HG03135 (cell line): ENCODE results near the gene C1QTNF3.
A peak's percentile ranks its signal among the peaks of the same experiment; 100 is the strongest.
"Not testable (repeated sequence)": the region's sequence is repeated elsewhere in the genome, so short reads cannot be mapped to it uniquely, and the experiment has no call there.

Source experiments
- ATAC-seq: cut with Tn5 transposase; IDR thresholded peaks from one replicate; pipeline ENCODE4 v1.9.1; 2021; ENCODE audit warnings: mild to moderate bottlenecking, moderate library complexity; ENCODE audit not compliant: unreplicated experiment

C1QTNF3 gene

DNA sequence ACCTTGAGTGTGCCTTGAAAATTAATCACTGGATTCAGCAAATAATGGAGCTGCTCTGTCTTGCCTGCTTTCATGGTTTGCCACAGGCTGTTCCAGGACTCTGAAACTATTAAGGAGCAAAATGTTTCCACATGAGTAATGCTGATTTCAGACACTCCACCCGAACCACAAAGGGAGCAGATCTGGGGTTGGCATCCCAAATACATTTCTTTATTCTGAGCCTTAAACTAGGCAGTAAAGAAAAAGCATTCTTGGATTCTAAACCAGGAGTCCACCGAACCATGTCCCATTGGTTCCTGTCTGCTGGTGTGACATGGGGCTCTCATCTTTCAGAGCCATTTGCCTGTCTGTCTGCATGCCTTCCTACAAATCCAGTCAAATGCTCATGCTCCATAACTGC, 10.1 kb upstream of the C1QTNF3 start:
- no peak for ATAC-seq

DNA sequence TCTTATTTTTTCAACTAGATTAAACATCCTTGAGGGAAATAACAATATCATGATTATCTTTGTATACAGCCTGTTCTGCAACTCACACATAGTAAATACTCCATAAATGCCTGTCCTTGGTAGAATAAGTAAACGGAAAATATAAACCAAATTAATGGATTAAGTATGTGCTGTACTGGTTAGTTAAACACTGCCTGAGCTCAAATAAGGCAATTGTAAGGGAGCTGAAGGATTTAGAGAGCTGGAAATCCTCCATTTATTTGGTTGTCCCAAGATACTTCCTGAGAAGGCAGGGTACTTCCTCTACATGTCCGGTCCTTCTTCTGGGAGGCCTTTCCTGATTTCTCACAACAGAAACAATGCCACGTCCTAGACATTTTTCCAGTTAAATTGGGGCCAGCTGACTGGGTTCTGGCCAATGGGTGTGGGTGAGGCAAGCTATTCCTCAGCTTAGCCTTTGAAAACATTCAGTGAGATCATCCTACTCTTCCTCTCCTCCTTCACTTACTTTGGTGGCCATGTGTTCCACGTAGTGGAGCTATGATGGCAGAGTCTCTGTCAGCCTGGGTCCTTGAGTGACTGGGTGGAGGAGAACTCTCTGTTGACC, 8.5 kb upstream of the C1QTNF3 start:
- no peak for ATAC-seq

DNA sequence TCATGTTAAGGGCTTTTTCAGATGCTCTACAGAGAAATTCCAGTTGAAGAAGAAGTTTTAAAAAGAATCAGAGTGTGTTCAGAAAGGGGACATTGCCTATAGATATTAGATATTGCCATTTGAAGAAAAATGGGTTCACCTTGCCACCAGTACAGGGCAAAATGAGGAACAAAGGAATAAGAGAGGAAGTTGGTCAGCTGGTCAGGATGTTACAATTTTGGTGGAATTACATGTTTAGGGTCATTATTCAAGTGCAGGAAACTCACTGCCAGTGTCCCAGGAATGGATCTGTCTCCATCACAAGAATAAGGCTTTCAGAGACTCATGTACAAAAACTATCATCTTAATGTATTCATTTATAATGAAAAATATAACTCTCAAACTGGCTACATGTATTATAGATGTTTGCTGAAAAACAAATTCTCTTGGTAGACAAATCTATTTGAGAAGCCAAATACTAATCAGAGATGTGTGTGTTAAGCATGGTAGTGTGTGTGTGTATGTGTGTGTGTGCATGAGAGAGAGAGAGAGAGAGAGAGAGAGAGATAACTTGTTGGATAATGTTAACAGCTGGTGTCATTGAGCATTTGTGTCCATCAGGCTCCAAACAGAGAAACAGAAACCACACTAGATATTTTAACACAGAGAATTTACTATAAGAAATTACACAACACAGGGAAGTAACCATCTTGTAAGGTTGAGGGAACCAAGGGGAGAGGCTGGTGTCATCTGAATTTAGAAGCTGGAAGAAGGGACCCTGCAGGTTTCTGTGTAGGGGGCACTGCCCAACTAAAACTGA, 5.0 kb upstream of the C1QTNF3 start:
- no peak for ATAC-seq

DNA sequence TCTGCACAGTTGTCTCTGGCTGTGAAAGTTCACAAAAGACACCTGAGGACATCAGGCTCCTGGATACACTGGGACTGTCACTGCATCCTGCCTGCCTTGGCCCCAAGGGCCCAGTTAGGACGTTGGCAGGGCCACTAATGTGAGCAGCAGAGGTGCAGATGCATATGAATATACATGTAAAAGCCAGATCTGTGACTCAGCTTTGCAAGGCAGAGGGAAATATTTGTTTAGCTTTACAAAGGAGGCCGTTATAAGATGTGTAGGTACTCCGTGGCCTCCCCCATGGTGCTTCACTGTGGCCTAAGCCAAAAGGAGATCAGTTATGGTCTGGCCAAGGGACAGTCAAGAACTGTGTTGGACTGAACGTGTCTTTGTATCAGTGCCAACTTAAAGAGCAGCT, 4.1 kb upstream of the C1QTNF3 start:
- ATAC-seq: no peak

DNA sequence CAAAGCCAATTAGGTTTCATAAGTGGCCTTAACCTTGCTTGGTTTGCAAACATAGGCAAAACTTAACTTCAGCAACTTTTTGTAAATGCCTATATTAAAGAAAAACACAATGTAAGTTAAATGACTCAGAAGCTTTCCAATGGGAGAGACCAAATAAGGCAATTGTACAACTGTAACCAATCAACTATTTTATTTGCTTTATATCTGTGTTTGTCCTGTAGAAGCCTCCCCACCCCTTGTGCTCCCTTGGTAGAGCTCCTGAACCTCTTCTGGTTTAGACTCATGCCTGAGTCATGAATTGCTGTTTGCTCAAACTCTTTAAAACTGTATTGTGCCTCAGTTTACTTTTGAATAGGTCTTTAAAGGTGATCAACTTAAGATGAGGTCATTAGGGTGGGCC, 3.0 kb upstream of the C1QTNF3 start:
- no peak for ATAC-seq

DNA sequence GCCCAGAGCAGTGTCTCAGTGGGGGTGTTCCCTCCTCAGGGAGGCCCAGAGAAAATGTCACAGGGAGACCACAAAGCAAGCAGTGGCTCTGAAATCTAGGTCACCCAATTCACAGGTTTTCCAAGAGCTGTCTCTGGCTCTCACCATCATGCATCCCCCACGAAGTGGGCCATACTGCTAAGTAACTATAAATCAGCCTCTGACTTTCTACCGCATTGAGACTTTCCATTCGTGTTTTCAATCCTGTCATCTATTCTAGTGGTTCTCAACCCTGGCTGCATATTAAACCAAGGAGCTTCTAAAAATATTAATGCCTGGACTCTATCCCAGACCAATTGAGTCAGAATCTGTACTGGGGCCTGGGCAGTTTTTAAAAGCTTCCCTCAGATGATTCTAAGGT, 2.0 kb upstream of the C1QTNF3 start:
- no peak for ATAC-seq

DNA sequence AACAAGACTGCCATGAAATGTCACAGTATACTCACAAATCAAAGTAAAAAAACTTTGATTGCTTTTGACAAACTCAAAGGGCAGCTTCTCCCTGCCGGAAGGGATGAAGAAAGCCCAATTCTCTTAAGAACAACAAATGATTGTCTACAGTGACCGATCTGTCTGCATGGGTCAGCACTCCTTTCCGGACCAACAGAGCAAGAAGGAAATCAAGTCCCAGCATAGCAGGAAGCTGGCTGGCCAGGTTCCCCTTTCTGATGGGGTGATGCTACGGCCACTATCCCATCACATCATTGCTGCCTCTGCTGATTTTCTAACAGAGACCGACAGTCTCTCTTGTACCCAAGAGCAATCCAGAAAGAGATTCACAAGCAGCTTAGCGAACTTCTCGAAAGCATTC, 692 bp downstream of the C1QTNF3 start:
- ATAC-seq: no peak

DNA sequence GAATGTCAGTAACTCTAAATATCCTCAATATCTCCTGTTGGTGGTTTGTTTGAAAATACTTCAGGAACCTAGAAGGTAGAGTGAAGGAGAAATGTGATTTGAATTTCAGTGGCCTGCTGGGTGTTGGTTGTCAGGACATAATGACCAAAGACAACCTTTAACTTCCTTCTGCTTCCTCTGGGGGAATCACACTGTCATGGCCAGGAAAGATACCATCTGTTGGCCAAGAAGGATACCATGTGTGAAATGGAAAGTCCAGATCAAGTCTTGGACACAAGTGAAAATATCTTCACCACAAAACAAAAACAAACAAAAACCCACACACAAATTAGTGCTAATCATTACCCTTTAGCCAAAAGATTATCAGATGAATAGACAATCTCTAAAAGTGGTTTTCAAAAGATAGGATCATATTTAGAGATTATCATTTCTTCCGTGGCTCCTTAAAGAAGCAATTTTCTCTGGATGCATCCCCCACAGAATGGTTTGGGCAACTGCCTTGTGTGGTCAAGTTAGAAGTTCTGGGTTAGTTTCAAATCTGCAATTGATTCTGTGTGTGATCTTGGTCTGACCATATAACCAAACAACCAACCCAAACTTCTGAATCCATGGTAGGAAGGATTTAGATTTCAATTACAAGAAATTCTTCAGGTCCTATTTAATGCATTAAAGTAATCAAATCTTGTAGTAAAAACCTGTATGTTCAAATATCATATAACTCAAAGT, 1.6 kb downstream of the C1QTNF3 start:
- ATAC-seq: peak; percentile 70

DNA sequence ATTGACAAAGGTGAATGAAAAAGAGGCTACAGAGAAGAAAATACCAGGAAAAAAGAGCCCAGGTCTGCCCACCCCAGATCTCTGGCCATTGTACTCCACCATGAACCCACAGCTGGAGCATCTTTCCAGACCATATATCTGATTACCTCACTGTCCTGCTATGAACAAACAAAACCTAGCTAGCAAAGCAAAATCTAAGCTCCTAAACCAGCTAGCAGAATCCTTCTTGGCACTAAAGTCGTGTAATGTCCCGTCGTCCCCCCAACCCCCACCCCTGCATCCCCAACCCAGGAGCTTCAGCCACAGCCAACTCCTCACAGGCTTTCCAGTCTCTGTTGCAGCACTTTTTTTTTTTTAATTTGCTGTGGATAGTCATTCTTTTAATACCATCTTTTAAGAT, 2.5 kb downstream of the C1QTNF3 start:
- ATAC-seq: no peak

DNA sequence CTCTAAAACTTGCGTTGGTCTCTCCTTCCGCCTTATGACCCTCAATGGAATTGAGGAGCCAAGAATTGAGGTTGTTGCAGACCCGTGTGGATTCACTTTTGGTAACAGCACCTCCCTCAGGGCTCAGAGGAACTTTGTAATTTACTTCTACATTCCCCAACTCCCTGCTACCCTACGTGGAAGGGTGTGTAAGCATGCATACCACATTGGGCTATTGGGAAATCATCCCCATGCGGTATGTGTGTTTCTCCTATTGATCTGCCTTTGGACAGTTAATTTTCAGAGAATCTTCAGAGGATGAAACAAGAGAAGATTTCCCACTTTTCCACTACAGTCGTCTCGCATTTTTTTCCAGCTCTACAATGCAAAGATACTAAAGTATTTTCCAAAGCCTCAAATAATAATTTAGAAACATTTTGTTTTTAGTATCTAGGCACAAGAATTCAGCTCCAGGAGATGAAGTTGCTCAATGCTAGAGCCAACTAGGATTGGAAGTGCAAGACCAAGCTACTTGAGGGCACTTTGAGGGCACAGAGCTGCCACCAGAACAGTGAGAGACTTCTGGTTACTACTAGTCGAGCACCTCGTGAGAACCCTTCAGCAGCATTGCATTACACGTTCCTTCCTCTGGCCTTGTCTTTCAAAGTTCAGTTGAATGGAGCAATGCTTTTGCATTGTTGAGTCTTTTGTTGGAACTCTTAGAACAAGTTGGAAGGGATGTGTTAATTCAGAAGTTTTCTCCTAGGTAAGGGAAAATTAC, 3.4 kb downstream of the C1QTNF3 start:
- no peak for ATAC-seq

DNA sequence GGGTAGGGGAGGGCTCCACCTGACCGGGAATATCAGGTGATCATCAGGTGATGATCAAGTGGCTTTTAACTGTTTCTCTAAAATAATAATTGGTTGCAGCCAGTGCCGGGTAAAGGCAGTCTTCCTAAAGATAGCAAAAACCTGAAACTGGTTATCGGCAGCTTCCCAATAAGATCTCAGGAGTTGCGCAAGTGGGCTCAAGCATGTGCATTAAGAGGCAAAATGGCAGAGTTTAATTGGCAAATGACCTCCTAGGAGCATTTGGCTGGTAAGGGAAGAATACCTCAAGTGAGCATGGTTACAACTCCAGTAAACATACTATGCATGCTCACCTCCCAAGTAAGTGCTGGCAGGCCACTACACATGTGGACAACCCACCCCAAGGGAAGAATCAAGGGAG, 4.2 kb downstream of the C1QTNF3 start:
- ATAC-seq: no peak

DNA sequence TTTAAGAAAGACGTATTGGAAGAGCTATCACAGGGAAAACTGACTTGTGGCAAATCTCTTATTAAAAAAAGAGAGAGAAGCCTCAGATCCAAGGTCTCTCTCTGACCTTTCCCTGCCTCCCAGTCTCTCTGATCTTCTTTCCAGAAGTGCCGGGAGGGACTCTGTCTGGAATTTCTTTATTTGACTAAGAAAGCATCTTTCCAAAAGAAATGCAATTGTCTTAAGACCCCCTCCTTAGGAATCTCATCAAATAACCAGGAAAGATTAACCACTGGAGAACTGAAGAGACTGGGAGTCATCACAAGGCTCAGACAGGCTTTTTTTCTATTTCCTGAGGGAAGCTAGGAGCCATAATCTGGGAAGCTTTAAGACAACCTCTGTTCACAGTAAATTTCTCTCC, 4.6 kb downstream of the C1QTNF3 start:
- no peak for ATAC-seq

DNA sequence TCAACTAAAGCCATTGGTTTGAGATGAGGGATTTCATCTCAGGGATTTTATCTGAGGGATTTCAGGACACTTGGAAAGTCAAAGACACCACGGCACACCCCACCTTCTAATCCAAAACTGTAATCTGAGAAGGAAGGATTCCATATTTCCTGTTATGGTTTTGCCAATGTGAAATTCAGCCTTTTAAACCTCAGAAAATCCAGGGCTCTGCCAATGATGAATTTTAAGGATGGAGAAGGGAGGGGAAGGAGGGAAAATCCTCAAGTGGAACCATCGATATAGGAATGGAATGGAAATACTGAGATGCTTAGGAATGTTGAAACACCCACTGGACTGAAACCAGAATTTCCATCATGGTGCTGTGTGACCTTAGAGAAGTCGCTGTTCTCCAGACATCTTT, 5.3 kb downstream of the C1QTNF3 start:
- no peak for ATAC-seq

DNA sequence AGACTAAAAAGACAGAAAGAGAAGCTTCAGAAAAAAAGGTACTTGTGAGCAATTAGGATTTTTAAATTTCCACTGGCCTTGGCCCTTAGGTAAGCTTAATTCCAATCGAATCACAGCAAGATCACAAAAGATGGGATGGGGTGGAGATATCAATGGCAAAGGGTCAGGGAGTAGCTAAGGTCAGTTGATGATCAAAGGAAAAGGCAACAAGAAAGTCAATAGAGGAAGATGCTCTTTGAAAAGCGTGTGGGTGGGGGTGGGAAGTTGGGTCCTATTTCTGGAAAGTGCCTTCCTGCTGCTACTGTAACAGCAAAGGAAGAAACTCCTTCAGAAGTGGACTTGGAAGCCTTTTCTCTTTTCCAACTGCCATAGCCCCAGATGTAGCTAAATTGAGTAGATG, 7.3 kb downstream of the C1QTNF3 start:
- ATAC-seq: no peak

DNA sequence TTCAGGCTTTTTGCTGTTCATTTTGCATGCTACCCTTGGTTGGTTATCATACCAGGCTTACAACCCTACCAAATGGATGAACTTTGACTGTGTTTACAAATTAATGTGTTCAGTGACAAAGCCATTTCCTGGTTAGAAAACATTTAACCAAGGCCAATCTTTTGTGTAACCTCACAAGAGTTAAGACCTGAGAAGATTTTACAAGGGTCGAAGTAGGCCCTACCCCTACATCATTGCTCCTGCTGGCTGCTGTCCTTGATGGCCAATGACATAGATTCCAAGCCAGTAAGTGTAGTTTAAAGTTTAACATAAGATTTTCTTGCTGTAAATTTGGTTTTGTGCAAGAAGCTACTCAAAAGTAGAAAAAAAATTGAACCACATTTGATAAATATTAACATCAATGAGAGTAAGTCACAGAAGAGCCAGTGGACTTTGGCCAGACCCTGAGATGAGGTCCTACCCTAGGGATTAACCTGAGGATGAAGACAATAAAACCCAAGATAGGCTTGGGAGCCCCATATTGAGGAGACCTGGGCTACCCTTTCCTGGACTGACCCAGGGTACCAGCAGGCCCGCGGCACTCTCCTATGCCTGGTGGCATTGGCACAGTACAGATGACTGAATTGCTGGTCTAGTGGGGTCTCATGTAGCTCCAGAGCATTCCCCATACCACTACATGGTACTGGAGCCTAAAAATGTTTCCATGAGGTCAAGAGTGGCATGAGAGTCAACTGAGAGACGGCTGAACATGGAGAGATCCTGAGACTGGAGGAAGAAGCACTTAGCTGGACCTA, 8.3 kb downstream of the C1QTNF3 start:
- ATAC-seq: peak; percentile 83

DNA sequence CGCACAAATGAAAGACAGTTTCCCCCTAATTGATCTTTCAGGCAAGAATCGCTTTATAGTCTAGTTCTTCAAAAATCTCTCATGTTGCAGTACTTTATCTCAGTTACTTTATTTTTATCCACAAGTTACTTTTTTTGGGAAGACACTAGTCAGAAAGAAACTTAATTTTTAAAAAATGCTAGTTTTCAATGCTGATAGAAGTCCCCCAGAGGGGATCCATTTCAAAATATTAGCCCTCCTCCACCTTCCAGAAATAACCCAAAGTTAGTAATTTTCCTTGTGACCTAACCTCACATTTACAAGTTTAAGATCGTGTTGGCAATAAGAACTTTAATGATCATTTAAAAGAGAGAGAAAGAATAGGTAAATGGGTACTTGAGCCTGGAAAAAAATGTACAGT, 11.0 kb downstream of the C1QTNF3 start:
- ATAC-seq: no peak

DNA sequence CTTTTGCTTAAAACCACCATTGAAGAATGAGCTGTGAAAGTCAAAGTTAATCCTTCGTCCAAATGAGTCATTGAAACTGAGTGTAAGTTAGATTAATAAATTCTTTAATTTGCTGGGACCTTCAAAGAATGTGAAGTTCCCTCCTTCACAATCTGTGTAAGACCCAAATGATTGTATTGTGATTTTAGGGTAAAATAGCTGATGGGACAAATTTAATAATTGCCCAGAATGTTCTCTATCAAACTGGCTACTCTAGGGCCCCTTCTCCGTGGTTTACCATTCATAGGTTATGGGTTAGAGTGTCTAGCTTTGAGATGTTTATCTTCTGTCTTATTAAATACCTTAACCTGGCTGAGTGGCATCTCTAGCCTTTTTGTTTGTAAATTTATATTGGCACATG, 11.9 kb downstream of the C1QTNF3 start:
- no peak for ATAC-seq

DNA sequence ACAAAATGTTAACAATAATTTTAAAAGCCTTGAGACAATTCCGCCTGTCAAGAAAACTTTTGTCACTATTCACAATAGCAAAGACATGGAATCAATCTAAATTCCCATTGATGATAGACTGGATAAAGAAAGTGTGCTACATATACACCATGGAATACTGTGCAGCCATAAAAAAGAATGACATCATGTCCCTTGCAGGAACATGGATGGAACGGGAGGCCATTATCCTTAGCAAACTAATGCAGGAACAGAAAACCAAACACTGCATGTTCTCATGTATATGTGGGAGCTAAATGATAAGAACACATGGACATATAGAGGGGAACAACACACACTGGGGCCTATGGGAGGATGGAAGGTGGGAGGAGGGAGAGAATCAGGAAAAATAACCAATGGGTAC, 12.4 kb downstream of the C1QTNF3 start:
- not testable (repeated sequence) for ATAC-seq

DNA sequence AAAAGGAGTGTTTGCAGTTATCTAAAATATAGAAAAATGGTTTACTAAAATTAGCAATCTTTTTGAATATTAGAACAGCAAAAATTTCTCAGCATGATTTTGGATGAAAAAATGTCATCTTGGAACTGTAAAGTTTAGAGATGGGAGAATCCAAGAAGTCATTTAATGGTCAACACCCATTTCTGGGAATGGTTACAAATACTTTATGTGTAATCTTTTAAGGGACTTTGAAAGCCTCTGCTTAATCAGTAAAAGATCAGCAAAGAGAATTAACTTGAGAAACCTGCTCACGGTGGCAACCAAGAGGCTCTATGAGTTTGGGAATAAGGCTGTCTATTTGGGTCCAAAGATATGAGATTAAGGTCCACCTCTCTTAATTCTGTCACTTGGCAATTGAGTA, 13.0 kb downstream of the C1QTNF3 start:
- ATAC-seq: no peak

DNA sequence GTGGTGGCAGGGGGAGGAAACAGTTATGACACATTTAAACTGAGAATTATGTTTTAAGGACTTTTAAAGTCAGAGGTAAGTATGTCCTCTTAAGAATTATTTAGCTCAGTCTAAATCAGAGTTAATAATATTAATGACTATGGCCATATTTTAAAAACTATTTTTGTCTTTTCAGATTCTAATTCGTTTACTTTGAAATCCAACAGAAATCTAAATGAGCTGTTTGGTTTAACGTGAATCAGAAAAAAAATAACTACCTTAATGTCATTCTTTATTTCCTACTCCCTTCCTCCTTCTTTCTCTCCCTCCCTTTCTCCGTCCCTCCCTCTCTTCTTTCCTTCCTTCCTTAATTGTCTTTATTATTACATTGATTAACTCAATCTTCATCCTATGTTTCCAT, 14.7 kb downstream of the C1QTNF3 start:
- ATAC-seq: no peak
